ENCODE data around the gene IP6K1. TPM values are rescaled to one million over a fixed set of nuclear protein-coding genes. Genes with fewer than 3 reads are reported as not detected.
"Not testable (repeated sequence)": the region's sequence is repeated elsewhere in the genome, so short reads cannot be mapped to it uniquely, and the experiment has no call there.

Gene IP6K1
- 10 to 100 TPM; 36.5 to 37.4 TPM for total RNA-seq

DNA sequence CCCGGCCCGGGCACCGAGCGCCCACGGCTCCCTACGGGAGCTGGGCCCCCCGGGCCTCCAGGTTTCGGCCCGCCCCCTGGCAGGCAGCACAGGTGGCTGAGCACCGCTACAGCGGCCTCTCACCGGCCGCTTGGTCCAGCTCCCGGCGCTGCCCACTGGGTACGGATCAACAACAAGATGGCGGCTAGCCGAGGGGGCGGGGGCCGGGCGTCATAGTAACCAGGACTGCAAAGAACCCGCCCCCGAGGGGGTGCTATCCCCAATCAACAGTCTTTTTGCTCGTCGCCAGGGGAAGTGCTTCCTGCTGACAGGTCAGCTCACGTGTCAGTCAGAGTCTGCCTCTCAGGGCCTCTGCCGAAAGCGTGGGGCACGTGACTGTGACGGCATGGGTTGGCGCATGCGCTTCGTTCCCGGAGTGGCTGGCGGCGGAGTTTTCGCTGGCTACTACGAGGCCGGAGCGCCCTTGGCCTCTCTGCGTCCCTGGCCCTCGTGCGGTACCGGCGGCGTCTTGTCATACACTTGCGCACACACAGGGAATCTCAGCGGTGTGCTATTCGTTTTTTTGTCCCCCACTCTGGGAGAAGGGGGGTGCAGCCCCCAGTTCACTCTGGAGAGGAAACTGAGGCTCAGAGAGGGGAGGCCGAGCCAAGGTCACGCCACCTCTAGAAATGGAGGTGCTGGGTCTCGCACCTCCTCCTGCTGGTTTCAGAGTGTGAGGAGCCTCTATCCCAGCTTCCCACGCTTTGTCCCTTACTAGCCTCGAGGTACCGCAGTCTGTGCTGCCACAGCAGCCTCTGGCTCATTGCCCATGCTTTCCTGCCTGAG, at the start of gene IP6K1:
IP6K1 (minus strand) TSS at position 186 of the 825 bp plus-strand sequence. CDS start 38,502 bp downstream, outside the sequence.
- DNase-seq (peak; percentile 99 to 100), ATAC-seq (replicated peaks in 1 of 2) (peak; percentile 99 to 100)
- Mint-ChIP-seq H3K27me3 (ENCODE audit: low read depth) (no peaks in the 10 kb centered on the region), H3K27ac (peak within 1 kb of the TSS; percentile 95), H3K4me3 (peak within 1 kb of the TSS; percentile 91 to 99), H3K36me3 (ENCODE audit: insufficient read depth in 2 of 2) (peaks cover 3 to 8% of the 10 kb centered on the region in 2 donors), H3K9me3 (no peaks in the 10 kb centered on the region), H3K4me1 (ENCODE audit: low read depth) (peaks cover 47% of the 10 kb centered on the region)

DNA sequence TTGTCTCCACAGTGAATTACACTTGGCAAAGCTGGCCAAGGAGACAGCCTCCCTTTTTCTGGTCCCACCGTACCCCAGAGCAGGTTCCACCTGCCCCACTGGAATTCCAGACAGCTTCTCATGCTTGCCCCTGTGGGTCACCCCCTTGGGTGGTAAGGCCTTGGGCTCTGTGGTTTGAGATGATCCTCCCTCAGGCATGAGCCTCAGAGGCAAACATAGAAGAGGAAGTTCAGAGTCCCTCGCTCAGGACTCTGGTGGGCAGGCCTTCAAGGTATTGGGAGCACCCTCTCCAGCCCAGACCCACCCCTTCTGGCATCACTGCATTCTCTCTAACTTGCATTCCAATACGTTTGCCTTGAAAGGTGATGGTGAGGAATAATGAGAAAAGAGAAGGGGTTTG, 45.0 kb upstream of the IP6K1 start:
- H3K4me1 Mint-ChIP-seq (ENCODE audit: low read depth) = no peaks in the 10 kb centered on the region
- H3K36me3 Mint-ChIP-seq (ENCODE audit: insufficient read depth in 2 of 2) = peaks cover 6 to 14% of the 10 kb centered on the region in 2 donors
- ATAC-seq (replicated peaks in 1 of 2) = no peak
- no peaks in the 10 kb centered on the region for H3K9me3 Mint-ChIP-seq
- H3K27me3 Mint-ChIP-seq (ENCODE audit: low read depth) = no peaks in the 10 kb centered on the region
- no peak overlapping the region for H3K4me3 Mint-ChIP-seq
- H3K27ac Mint-ChIP-seq = no peak overlapping the region
- no peak for DNase-seq

DNA sequence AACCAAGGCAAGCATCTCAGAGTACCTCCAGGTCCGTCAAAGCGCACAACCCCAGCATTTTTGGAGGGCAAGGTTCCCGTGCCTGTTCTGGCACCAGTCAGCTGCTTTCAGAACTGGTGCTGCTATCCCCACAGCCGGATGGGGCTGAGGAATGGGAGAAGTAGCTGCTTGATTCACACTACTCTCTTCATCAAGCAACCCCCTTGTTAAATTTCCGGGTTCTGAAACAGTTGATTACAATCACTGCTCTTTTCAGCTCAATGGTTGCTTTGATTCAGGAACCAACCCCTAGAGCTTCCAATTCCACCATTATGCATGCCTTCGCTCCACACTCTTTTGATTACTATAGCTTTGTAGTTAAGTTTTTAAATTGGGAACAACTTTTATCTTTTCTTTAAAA, 39.7 kb upstream of the IP6K1 start:
- DNase-seq (no peak), ATAC-seq (replicated peaks in 1 of 2) (no peak)
- no peaks in the 10 kb centered on the region for H3K4me1 Mint-ChIP-seq (ENCODE audit: low read depth)
- H3K4me3 Mint-ChIP-seq = no peak overlapping the region
- H3K9me3 Mint-ChIP-seq = no peaks in the 10 kb centered on the region
- no peaks in the 10 kb centered on the region for H3K27me3 Mint-ChIP-seq (ENCODE audit: low read depth)
- peaks cover 4 to 5% of the 10 kb centered on the region in 2 donors for H3K36me3 Mint-ChIP-seq (ENCODE audit: insufficient read depth in 2 of 2)
- H3K27ac Mint-ChIP-seq = no peak overlapping the region

DNA sequence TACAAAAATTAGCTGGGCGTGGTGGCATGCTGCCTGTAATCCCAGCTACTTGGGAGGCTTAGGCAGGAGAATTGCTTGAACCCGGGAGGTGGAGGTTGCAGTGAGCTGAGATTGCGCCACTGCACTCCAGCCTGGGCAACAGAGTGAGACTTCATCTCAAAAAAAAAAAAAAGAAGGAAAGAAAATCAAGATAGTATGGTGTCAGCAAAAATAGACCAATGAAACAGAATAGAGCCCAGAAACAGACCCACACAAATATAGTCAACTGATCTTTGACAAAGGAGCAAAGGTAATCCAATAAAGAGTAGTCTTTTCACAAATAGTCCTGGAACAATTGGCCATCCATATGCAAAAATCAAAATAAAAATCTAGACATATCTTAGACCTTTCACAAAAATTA, 36.8 kb upstream of the IP6K1 start:
- not testable (repeated sequence) for H3K9me3 Mint-ChIP-seq; H3K36me3 Mint-ChIP-seq (ENCODE audit: insufficient read depth in 2 of 2); DNase-seq; H3K27me3 Mint-ChIP-seq (ENCODE audit: low read depth); ATAC-seq (replicated peaks in 1 of 2); H3K4me3 Mint-ChIP-seq; H3K4me1 Mint-ChIP-seq (ENCODE audit: low read depth); H3K27ac Mint-ChIP-seq

DNA sequence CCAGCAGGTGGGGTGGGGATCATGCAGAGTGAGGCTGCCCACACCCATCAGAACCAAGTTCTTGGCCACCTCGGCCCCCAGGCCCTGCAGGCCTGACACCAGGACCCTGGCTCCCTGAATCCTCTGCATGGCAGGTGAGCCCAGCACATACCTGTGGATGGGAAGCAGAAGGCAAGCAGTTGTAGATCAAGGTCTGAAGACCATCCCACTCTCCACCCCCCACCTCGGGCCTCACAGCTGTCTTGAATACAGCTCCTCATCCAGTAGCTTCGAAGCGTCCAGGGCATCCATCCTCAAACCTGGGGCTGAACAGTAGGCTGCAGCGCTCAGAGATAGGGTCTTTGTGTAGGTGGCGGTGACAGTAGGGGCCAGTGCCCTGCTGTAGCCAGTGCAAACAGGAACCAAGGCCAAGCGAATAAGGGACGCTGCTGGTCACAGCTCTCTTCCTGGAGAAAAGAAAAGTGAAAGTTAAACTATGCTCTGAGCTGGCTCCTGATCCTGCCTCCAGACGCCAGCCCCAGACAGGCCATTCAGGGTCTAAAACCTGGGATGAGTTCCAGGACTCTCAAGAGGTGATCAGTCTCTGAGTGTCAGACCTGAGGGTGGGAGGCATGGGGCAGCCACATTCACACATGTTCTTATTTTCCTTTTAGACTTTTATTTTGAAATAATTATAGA, 27.3 kb upstream of the IP6K1 start, which contains the start of gene UBA7:
UBA7 (minus strand) TSS at position 457 of the 678 bp plus-strand sequence; CDS start at position 291, 166 bp downstream.
- Mint-ChIP-seq H3K27me3 (ENCODE audit: low read depth) (no peaks in the 10 kb centered on the region), H3K36me3 (ENCODE audit: insufficient read depth in 2 of 2) (no peaks in the 10 kb centered on the region), H3K4me3 (peak within 1 kb of the TSS; percentile 96), H3K9me3 (no peaks in the 10 kb centered on the region), H3K27ac (peak within 1 kb of the TSS; percentile 98), H3K4me1 (ENCODE audit: low read depth) (peaks cover 20% of the 10 kb centered on the region)
- DNase-seq (peak; percentile 34 to 43), ATAC-seq (replicated peaks in 1 of 2) (peak; percentile 86 to 89)

DNA sequence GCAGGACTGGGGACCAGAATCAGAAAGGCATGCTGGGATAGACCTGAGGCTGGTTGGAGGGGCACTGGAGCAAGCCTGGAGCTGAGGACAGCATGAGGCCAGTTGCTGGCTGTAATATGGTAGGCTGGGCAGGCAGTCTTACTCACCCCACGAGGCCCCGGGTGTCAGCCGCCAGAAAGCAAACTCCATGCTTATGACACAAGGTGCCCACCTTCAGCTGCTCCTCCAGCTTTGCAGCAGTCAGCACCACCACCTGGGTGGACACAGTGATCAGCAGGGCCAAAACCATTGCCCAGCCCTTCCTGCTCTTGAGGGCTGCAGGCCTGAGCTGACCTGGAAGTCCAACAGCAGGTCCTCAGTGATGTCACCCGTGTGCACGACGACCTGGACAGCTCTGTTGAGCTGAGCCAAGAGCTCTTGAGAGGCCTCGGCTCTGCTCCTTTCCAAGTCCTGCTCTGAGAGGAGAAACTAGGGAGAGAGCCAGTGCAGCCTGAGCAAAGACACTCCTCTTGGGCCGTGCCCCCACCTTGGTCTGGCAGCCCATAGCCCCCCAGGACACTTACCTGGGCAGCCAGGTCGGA, 26.7 kb upstream of the IP6K1 start:
- peak; percentile 7 to 8 for ATAC-seq (replicated peaks in 1 of 2)
- H3K27me3 Mint-ChIP-seq (ENCODE audit: low read depth) = no peaks in the 10 kb centered on the region
- peak overlapping the region; percentile 96 for H3K4me3 Mint-ChIP-seq
- no peaks in the 10 kb centered on the region for H3K36me3 Mint-ChIP-seq (ENCODE audit: insufficient read depth in 2 of 2)
- peak overlapping the region; percentile 98 for H3K27ac Mint-ChIP-seq
- peaks cover 24% of the 10 kb centered on the region for H3K4me1 Mint-ChIP-seq (ENCODE audit: low read depth)
- no peaks in the 10 kb centered on the region for H3K9me3 Mint-ChIP-seq
- no peak for DNase-seq

DNA sequence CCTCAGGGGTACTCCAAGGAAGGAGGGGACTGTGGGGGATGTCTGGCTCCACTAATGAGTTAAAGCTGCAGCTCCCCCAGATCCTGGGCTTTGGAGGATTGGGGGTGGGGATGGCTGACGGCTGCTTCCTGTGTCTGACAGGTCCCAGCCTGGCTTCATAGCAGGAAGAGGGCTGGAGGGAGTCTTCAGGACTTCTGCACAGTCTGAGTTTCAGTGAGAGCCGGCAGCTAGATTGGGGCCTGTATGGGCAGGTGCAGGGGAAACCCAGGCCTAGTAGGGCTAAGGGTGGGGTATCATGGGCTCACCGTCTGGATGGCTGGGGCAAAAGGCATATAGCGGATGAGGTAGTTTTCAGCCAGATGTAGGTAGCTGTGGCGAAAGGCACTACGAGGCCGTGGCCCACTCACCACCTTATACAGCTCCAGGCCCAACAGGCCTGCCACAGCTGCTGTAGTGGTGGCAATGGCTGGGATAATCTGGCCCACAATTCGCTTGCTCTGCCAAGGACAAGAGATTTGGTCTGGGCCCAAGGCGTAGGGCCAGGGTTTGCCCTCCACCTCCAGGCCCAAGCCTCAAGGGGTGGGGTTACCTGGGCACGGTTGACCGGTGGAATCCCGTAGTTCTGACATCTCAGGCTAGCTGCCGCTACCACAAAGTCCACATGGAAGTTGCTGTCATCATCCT, 21.2 kb upstream of the IP6K1 start:
- no peak for ATAC-seq (replicated peaks in 1 of 2)
- Mint-ChIP-seq H3K36me3 (ENCODE audit: insufficient read depth in 2 of 2) (no peaks in the 10 kb centered on the region), H3K27ac (no peak overlapping the region), H3K4me1 (ENCODE audit: low read depth) (peaks cover 47% of the 10 kb centered on the region), H3K9me3 (no peaks in the 10 kb centered on the region), H3K4me3 (no peak overlapping the region), H3K27me3 (ENCODE audit: low read depth) (peaks cover 1% of the 10 kb centered on the region)
- DNase-seq = no peak

DNA sequence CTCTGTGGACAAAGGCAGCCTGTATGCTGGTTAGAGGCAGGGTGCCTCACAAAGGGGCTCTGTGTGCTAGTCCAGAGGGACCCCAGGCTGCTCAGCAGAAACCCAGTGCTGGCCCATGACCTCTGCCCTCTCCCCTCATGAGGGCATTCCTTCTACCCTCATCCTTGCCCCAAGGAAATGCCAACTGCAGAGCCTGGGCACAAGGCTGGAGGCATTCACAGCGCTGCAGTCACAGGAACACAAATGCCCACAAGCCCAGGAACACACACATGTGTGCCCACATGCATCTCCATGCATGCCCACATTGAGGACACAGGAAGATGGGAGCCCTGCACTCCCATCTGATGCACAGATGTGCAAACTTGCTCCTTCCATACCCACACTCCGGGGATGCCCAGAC, 20.5 kb upstream of the IP6K1 start:
- ATAC-seq (replicated peaks in 1 of 2) (no peak), DNase-seq (no peak)
- Mint-ChIP-seq H3K9me3 (no peaks in the 10 kb centered on the region), H3K36me3 (ENCODE audit: insufficient read depth in 2 of 2) (no peaks in the 10 kb centered on the region), H3K27ac (no peak overlapping the region), H3K4me3 (no peak overlapping the region), H3K4me1 (ENCODE audit: low read depth) (peaks cover 50% of the 10 kb centered on the region), H3K27me3 (ENCODE audit: low read depth) (peaks cover 8% of the 10 kb centered on the region)

DNA sequence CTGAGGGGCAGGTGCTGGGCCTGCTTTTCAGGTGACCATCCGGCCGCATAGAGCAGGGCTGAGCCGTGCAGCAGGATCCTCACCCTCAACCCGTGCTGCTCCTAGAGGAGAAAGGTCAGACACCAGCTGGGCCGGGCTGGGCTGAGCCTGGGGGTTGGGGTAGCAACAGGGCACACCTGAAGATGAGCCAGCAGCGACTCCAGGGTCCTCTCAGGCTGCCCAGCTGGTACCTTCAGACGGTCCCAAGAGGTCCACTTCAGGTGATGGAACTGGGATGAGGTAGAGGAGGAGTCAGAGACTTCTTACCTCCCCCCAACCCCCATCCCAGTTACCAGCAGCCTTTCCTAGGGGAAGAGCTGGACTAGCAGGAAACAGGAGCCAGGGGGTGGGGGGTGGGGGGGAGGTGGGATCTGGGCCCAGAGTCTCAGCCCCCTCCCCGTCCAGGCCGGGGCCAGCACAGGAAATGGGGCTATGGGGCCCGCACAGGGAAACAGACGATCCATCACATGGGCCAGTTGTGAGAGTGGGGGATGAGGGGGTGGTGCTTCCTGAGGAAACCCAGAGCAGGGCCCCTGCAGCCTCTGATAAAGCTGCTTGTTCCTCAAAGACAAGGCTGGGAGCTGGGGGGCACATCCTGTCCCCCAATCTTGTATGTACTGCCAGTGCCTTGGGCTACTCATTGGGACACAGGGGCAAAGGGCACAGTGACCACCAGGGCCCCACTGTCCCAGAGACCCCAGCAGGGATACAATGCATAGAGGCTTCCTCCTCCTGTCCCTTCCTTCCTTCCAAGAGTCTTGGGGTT, 19.8 kb upstream of the IP6K1 start:
- Mint-ChIP-seq H3K4me1 (ENCODE audit: low read depth) (peaks cover 50% of the 10 kb centered on the region), H3K4me3 (peak overlapping the region in 1 of 2 donors; percentile 13), H3K27ac (no peak overlapping the region), H3K9me3 (no peaks in the 10 kb centered on the region), H3K27me3 (ENCODE audit: low read depth) (peaks cover 16% of the 10 kb centered on the region), H3K36me3 (ENCODE audit: insufficient read depth in 2 of 2) (no peaks in the 10 kb centered on the region)
- DNase-seq = peak; percentile 29 to 31
- ATAC-seq (replicated peaks in 1 of 2) = no peak

DNA sequence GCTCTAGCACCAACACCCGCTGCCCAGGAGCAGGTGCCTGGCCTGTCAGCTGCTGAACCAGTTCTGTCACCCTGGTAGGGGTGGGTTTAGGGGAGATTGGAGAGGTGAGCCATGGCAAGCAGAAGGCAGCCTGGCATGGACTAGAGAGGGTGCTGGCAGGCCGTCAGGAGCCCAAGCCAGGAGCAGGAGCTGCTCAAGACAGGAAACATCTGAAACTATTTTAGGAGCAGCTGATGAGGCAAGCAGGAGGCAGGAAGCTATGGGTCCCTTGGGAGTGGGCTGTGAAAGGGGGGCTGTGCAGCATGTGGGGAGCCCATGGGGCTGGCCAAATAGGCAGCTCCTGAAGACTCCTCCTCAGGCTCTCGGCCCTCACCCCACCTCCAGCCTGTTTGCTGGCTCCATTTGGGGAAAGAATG, 19.0 kb upstream of the IP6K1 start:
- peaks cover 50% of the 10 kb centered on the region for H3K4me1 Mint-ChIP-seq (ENCODE audit: low read depth)
- no peak overlapping the region for H3K27ac Mint-ChIP-seq
- no peaks in the 10 kb centered on the region for H3K9me3 Mint-ChIP-seq
- ATAC-seq (replicated peaks in 1 of 2) (no peak), DNase-seq (no peak)
- no peaks in the 10 kb centered on the region for H3K36me3 Mint-ChIP-seq (ENCODE audit: insufficient read depth in 2 of 2)
- peak overlapping the region; percentile 6 to 23 for H3K4me3 Mint-ChIP-seq
- peaks cover 18% of the 10 kb centered on the region for H3K27me3 Mint-ChIP-seq (ENCODE audit: low read depth)

DNA sequence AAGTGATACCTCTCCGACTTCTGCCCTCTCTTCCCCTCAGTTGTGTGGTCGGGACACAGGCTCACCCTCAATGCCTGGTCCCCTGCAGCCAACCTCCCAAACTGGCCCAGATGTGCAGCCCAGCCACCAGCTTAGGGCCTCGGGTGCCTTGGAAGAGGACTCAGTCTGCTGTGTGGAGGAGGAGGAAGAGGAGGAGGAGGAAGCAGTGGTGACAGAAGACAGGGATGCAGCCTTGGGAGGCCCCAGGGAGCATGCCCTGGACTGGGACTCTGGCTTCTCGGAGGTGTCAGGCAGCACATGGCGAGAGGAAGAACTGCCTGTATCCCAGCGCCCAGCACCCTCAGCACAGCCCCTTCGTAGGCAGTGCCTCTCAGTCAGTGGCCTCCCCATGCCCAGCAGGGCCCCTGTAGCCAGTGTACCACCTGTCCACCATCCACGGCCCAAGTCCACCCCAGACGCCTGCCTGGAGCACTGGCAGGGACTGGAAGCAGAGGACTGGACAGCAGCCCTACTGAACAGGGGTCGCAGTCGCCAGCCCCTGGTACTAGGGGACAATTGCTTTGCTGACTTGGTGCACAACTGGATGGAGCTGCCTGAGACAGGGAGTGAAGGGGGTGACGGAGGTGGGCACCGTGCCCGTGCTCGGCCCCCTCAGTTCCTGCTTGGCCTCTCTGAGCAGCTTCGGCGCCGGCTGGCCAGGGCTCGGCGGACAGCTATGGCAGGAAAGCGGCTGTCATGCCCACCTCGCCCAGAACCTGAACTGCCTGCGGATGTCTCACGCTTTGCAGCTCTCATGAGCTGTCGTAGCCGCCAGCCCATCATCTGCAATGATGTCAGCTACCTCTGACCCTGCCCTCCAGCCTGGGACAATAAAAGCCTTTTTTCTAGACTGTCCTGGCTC, 18.0 kb upstream of the IP6K1 start:
- Mint-ChIP-seq H3K27me3 (ENCODE audit: low read depth) (peaks cover 18% of the 10 kb centered on the region), H3K4me1 (ENCODE audit: low read depth) (peaks cover 50% of the 10 kb centered on the region), H3K9me3 (no peaks in the 10 kb centered on the region), H3K4me3 (peak overlapping the region; percentile 78 to 80), H3K36me3 (ENCODE audit: insufficient read depth in 2 of 2) (no peaks in the 10 kb centered on the region), H3K27ac (no peak overlapping the region)
- DNase-seq = no peak
- no peak for ATAC-seq (replicated peaks in 1 of 2)
